ENCODE measurements around the gene GUCA2B. TPM values are rescaled to one million over a fixed set of nuclear protein-coding genes. Genes with fewer than 3 reads are reported as not detected.

GUCA2B gene
- total RNA-seq, 1 experiment from 2014 or later, result not detected

DNA sequence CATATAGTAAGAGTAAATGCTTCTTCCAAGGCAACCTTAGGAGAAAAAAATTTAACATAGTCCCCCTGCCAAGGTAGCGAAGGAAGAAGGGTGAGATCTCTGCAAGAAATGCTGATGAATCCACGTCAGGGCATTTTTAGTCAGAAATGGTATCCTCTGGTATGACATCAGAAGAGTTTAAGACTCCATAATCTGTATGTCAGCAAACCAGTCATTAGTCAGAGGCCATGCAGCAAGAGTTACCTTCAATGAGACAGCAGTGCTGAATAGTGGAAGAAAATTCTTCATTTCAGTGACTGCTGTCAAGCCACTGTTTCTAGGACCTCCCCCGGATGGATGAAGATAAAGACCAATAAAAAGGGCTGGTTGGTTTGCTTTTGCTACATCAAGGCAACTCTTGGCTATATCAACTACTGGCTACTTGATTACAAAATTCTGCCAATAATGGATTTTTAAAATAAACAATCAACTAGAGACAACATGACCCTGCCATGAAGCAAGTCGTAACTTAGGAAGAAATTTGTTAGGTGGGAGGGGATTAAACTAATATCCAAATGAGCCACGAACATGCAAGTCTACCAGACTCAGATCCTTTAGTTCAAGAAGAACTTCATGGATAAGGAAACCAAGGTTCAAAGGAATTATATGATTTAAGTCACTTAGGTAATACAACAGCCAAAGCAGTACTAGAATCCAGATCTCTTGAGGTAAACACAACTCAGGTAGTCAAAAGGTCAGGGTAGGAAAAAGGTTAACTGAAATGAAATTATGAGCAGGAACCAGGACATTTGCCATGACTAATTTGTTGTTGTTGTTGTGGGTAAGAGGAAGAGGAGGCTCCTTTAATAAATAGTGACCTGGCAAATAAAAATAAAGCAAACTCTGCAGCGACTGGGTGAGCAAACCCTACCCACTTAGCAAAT is 37.0 kb downstream of the GUCA2B start:
- Histone ChIP-seq H3K4ac (ENCODE audit: low read depth, low read length) (no peak overlapping the region), H2BK120ac (ENCODE audit: low read depth, low read length, poor library complexity, severe bottlenecking) (no peak overlapping the region), H3K23ac (ENCODE audit: insufficient read length, low read depth, low read length) (no peak overlapping the region), H2BK5ac (ENCODE audit: insufficient read length, low read length) (no peak overlapping the region), H3K9me3 (ENCODE audit: control insufficient read depth, low read depth, low read length) (no peaks in the 10 kb centered on the region), H3K27ac (ENCODE audit: insufficient read length, low read depth, low read length) (no peak overlapping the region), H3K4me2 (ENCODE audit: insufficient read depth, insufficient read length, low read length) (no peak overlapping the region), H3K23me2 (ENCODE audit: insufficient read length, low read depth, low read length, poor library complexity, severe bottlenecking) (no peaks in the 10 kb centered on the region), H3K18ac (ENCODE audit: insufficient read length, low read depth, low read length) (no peak overlapping the region), H2BK12ac (ENCODE audit: insufficient read length, low read depth, low read length) (no peak overlapping the region), H4K5ac (ENCODE audit: insufficient read length, low read depth, low read length) (no peak overlapping the region), H3T11ph (ENCODE audit: low read length) (no peak overlapping the region), H4K8ac (replicated peaks; ENCODE audit: insufficient read length, low read depth, low read length) (no peak overlapping the region), H3K4me1 (ENCODE audit: insufficient read depth, low read length) (no peaks in the 10 kb centered on the region), H3K56ac (ENCODE audit: insufficient read length, low read depth, low read length) (no peak overlapping the region), H3K27me3 (ENCODE audit: insufficient read depth, low read length) (no peaks in the 10 kb centered on the region; the same call in 1 of the 2 replicates), H4K20me1 (ENCODE audit: control insufficient read depth, insufficient read depth, insufficient read length) (no peaks in the 10 kb centered on the region), H4K91ac (ENCODE audit: insufficient read length, low read depth, low read length) (no peak overlapping the region), H2BK15ac (ENCODE audit: low read depth, low read length) (no peak overlapping the region), H3K14ac (ENCODE audit: insufficient read depth, low read length) (no peak overlapping the region), H2AK5ac (ENCODE audit: insufficient read length, low read length) (no peak overlapping the region), H2BK20ac (ENCODE audit: low read depth, low read length, poor library complexity, severe bottlenecking) (no peak overlapping the region), H2AFZ (ENCODE audit: low read length) (no peak overlapping the region), H3K79me1 (ENCODE audit: insufficient read depth, low read depth, low read length, poor library complexity, severe bottlenecking) (no peaks in the 10 kb centered on the region), H3K79me2 (ENCODE audit: insufficient read depth, low read length) (no peaks in the 10 kb centered on the region), H3K9ac (ENCODE audit: extremely low read depth, insufficient read length, low read length) (no peak overlapping the region)
- H3K27me3 Mint-ChIP-seq (ENCODE audit: low read depth), result no peaks in the 10 kb centered on the region; the same call in 1 of the 2 replicates
- no CpG with 5 or more reads among the region's 6 CpGs for WGBS (ENCODE audit: extremely low coverage, insufficient read length, low lambda C conversion rate)
- no peak for TF ChIP-seq CTCF (conservative IDR thresholded peaks at IDR 0.05)
- no peak for DNase-seq
- no peak overlapping the region for H3K4me3 Mint-ChIP-seq
- peaks cover 8 to 48% (median 24%) of the 10 kb centered on the region in 3 experiments; a peak in 6 of 7 replicates for H3K36me3 Mint-ChIP-seq (ENCODE audit: insufficient read depth in 1 of 3, low read depth in 3 of 3)
- H3K4me1 Mint-ChIP-seq, result peaks cover 3% of the 10 kb centered on the region in 2 experiments; a peak in 1 of 4 replicates
- no peaks in the 10 kb centered on the region for H3K9me3 Mint-ChIP-seq
- H3K27ac Mint-ChIP-seq, result peak overlapping the region in 1 of 3 experiments; percentile 28; a peak in 1 of 7 replicates
